NOMO-1 treated with dmso at 0.1 percent for 144 hours (cell line): ENCODE results near the gene KNOP1.
"Not testable (repeated sequence)": the region's sequence is repeated elsewhere in the genome, so short reads cannot be mapped to it uniquely, and the experiment has no call there.

Experiments used
- DNase-seq: peaks from one replicate; lab custom pipeline; 2025; ENCODE audit not compliant: unreplicated experiment; lab: John Stamatoyannopoulos, UW

The KNOP1 gene

GRCh38 chr16:19743816-19744159, 25.8 kb upstream of the KNOP1 start:
- DNase-seq, result no peak

GRCh38 chr16:19741354-19741753, 23.3 kb upstream of the KNOP1 start:
- DNase-seq, result no peak

- DNase-seq, result no peak
These were observed 19.4 kb upstream of the KNOP1 start for GRCh38 chr16:19737306-19738038.

- DNase-seq, result no peak
These were observed 17.2 kb upstream of the KNOP1 start for GRCh38 chr16:19735074-19735867.

GRCh38 chr16:19733551-19733950, 15.5 kb upstream of the KNOP1 start:
- no peak for DNase-seq

- no peak for DNase-seq
These were observed 10.6 kb upstream of the KNOP1 start for GRCh38 chr16:19728636-19728965.

- no peak for DNase-seq
These were observed 5.0 kb upstream of the KNOP1 start for GRCh38 chr16:19722981-19723380.

GRCh38 chr16:19722269-19722952, 4.4 kb upstream of the KNOP1 start:
- DNase-seq, result no peak

GRCh38 chr16:19718624-19718965, 568 bp upstream of the KNOP1 start:
- no peak for DNase-seq

- DNase-seq, result no peak
These were observed 713 bp downstream of the KNOP1 start for GRCh38 chr16:19717314-19717713.

- not testable (repeated sequence) for DNase-seq
These were observed 1.3 kb downstream of the KNOP1 start for GRCh38 chr16:19716728-19717127.

GRCh38 chr16:19716183-19716582, 1.8 kb downstream of the KNOP1 start:
- no peak for DNase-seq

- DNase-seq, result no peak
These were observed 2.5 kb downstream of the KNOP1 start for GRCh38 chr16:19715566-19715965.

GRCh38 chr16:19713697-19714096, 4.3 kb downstream of the KNOP1 start:
- DNase-seq, result no peak

GRCh38 chr16:19712418-19713058, 5.5 kb downstream of the KNOP1 start:
- DNase-seq, result no peak

- DNase-seq, result no peak
These were observed 6.4 kb downstream of the KNOP1 start for GRCh38 chr16:19711643-19712042.

- no peak for DNase-seq
These were observed 7.0 kb downstream of the KNOP1 start for GRCh38 chr16:19710991-19711545.

- DNase-seq, result no peak
These were observed 7.7 kb downstream of the KNOP1 start for GRCh38 chr16:19710191-19710908.

GRCh38 chr16:19709381-19710136, 8.5 kb downstream of the KNOP1 start:
- no peak for DNase-seq
